ENCODE measurements around the gene HLA-G. TPM values are rescaled to one million over a fixed set of nuclear protein-coding genes. Genes with fewer than 3 reads are reported as not detected.

Gene HLA-G
- total RNA-seq, 3 donors from 2014 or later = not detected

GRCh38 chr6:29818892-29819291 lies 8.7 kb upstream of the HLA-G start:
- Histone ChIP-seq H3K27me3 (no peaks in the 10 kb centered on the region), H3K36me3 (no peaks in the 10 kb centered on the region), H3K27ac (no peak overlapping the region), H3K4me1 (no peaks in the 10 kb centered on the region), H3K4me3 (no peak overlapping the region), H3K9me3 (no peaks in the 10 kb centered on the region)
- no peak for TF ChIP-seq POLR2AphosphoS5 (IDR thresholded peaks at IDR 0.05)
- no peak for TF ChIP-seq CTCF (IDR thresholded peaks at IDR 0.05)
- no peak for TF ChIP-seq POLR2A (IDR thresholded peaks at IDR 0.05)
- no peak for DNase-seq (ENCODE audit: low spot score in 2 of 2)
- intact Hi-C loops (cut with DNase I; ENCODE audit: low total_unique reads) = no loop called here

- Histone ChIP-seq H3K4me1 (no peaks in the 10 kb centered on the region), H3K36me3 (no peaks in the 10 kb centered on the region), H3K27me3 (peaks cover 0 to 10% of the 10 kb centered on the region in 2 donors), H3K4me3 (no peak overlapping the region), H3K27ac (no peak overlapping the region), H3K9me3 (no peaks in the 10 kb centered on the region)
- intact Hi-C loops (cut with DNase I; ENCODE audit: low total_unique reads) = no loop called here
- DNase-seq (ENCODE audit: low spot score in 2 of 2) = no peak
- TF ChIP-seq POLR2AphosphoS5 (IDR thresholded peaks at IDR 0.05) (no peak), POLR2A (IDR thresholded peaks at IDR 0.05) (no peak), CTCF (IDR thresholded peaks at IDR 0.05) (no peak)
Observed at GRCh38 chr6:29824144-29824543, 3.5 kb upstream of the HLA-G start.

- no peaks in the 10 kb centered on the region for H3K4me1 ChIP-seq
- no peak for DNase-seq (ENCODE audit: low spot score in 2 of 2)
- peaks cover 0 to 17% of the 10 kb centered on the region in 2 donors for H3K27me3 ChIP-seq
- TF ChIP-seq POLR2A (IDR thresholded peaks at IDR 0.05) = no peak
- no peak for TF ChIP-seq POLR2AphosphoS5 (IDR thresholded peaks at IDR 0.05)
- TF ChIP-seq CTCF (IDR thresholded peaks at IDR 0.05) = no peak
- intact Hi-C loops (cut with DNase I; ENCODE audit: low total_unique reads) = no loop called here
- H3K27ac ChIP-seq = no peak overlapping the region
- no peaks in the 10 kb centered on the region for H3K9me3 ChIP-seq
- H3K36me3 ChIP-seq = no peaks in the 10 kb centered on the region
- H3K4me3 ChIP-seq = no peak overlapping the region
Observed at GRCh38 chr6:29825848-29826247, 1.8 kb upstream of the HLA-G start.

GRCh38 chr6:29826271-29826670 lies 1.4 kb upstream of the HLA-G start:
- H3K36me3 ChIP-seq = no peaks in the 10 kb centered on the region
- intact Hi-C loops (cut with DNase I; ENCODE audit: low total_unique reads) = no loop called here
- no peak for DNase-seq (ENCODE audit: low spot score in 2 of 2)
- H3K4me1 ChIP-seq = no peaks in the 10 kb centered on the region
- H3K9me3 ChIP-seq = no peaks in the 10 kb centered on the region
- no peak overlapping the region for H3K4me3 ChIP-seq
- no peak overlapping the region for H3K27ac ChIP-seq
- H3K27me3 ChIP-seq = peaks cover 0 to 17% of the 10 kb centered on the region in 2 donors
- no peak for TF ChIP-seq POLR2AphosphoS5 (IDR thresholded peaks at IDR 0.05)
- TF ChIP-seq CTCF (IDR thresholded peaks at IDR 0.05) = no peak
- no peak for TF ChIP-seq POLR2A (IDR thresholded peaks at IDR 0.05)

- intact Hi-C loops (cut with DNase I; ENCODE audit: low total_unique reads) = no loop called here
Observed at GRCh38 chr6:29828471-29828797, 809 bp downstream of the HLA-G start.

More at GRCh38 chr6:29828471-29828797, 809 bp downstream of the HLA-G start:
- H3K27me3 ChIP-seq = peaks cover 0 to 17% of the 10 kb centered on the region in 2 donors
- TF ChIP-seq POLR2AphosphoS5 (IDR thresholded peaks at IDR 0.05) = no peak
- TF ChIP-seq CTCF (IDR thresholded peaks at IDR 0.05) = no peak
- TF ChIP-seq POLR2A (IDR thresholded peaks at IDR 0.05) = no peak
- no peak overlapping the region for H3K27ac ChIP-seq
- no peaks in the 10 kb centered on the region for H3K36me3 ChIP-seq
- peak overlapping the region in 2 of 3 donors; percentile 42 to 62 for H3K4me3 ChIP-seq
- DNase-seq (ENCODE audit: low spot score in 2 of 2) = no peak
- no peaks in the 10 kb centered on the region for H3K9me3 ChIP-seq
- no peaks in the 10 kb centered on the region for H3K4me1 ChIP-seq
